ENCODE measurements around the gene C13orf42.

Gene C13orf42

DNA sequence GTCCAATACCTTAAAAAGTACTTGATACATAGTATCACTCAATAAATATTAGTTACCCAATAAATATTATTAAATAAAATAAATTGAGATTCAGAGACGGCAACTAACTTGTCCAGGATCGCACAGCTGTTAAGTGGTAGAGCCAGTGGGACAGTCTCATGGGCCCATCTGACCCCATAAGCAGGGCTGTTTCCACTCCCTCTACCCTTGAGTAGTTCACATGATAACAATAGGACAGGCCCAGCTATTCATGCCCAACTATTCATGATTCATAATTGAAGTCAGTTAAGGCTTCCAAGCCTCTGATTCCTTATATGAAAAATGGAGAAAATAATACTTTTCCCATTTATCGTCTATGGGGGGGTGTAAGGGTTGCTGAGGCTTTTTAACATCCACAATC, 78.2 kb downstream of the C13orf42 start:
- no peak for DNase-seq
